ENCODE results near the gene CCDC120. TPM values are rescaled to one million over a fixed set of nuclear protein-coding genes. Genes with fewer than 3 reads are reported as not detected.
A peak's percentile ranks its signal among the peaks of the same experiment; 100 is the strongest.

Gene CCDC120
- total RNA-seq, 4 donors from 2014 or later = 1.2 to 5.1 (median 2.9) TPM

- 91% methylated on average over 4 of the region's 4 CpGs for whole genome bisulfite sequencing
- no peak overlapping the region for H3K4me3 ChIP-seq
- H3K27ac ChIP-seq (replicated peaks in 1 of 4) = peak overlapping the region in 2 of 4 donors; percentile 68
- peaks cover 0 to 22% (median 17%) of the 10 kb centered on the region in 4 donors for H3K36me3 ChIP-seq
- H3K9me3 ChIP-seq = no peaks in the 10 kb centered on the region
- TF ChIP-seq POLR2A (IDR thresholded peaks at IDR 0.05; ENCODE audit: low read depth) (no peak), EP300 (IDR thresholded peaks at IDR 0.05) (no peak), CTCF (IDR thresholded peaks at IDR 0.05) (no peak), POLR2AphosphoS5 (IDR thresholded peaks at IDR 0.05) (no peak)
- no peaks in the 10 kb centered on the region for H3K27me3 ChIP-seq
- intact Hi-C loops (cut with DNase I) = no loop called here
- peaks cover 16 to 24% (median 21%) of the 10 kb centered on the region in 4 donors for H3K4me1 ChIP-seq
- DNase-seq (ENCODE audit: extremely low spot score) = no peak
These were observed 12.2 kb downstream of the CCDC120 start for GRCh38 chrX:49070988-49071387.

GRCh38 chrX:49071877-49072711 is 13.3 kb downstream of the CCDC120 start:
- intact Hi-C loops (cut with DNase I) = no loop called here
- no peak for DNase-seq (ENCODE audit: extremely low spot score)

GRCh38 chrX:49072712-49073095 is 13.9 kb downstream of the CCDC120 start:
- H3K4me3 ChIP-seq = peak overlapping the region; percentile 55 to 62 (median 60)
- no peak for DNase-seq (ENCODE audit: extremely low spot score)
- WGBS = 57% methylated on average over 10 of the region's 10 CpGs
- H3K27me3 ChIP-seq = no peaks in the 10 kb centered on the region
- intact Hi-C loops (cut with DNase I) = no loop called here
- TF ChIP-seq POLR2AphosphoS5 (IDR thresholded peaks at IDR 0.05) (no peak), EP300 (IDR thresholded peaks at IDR 0.05) (no peak), CTCF (IDR thresholded peaks at IDR 0.05) (no peak), POLR2A (IDR thresholded peaks at IDR 0.05; ENCODE audit: low read depth) (no peak)
- H3K9me3 ChIP-seq = no peaks in the 10 kb centered on the region
- H3K4me1 ChIP-seq = peaks cover 16 to 25% (median 21%) of the 10 kb centered on the region in 4 donors
- peaks cover 4 to 30% (median 27%) of the 10 kb centered on the region in 4 donors for H3K36me3 ChIP-seq
- peak overlapping the region; percentile 68 to 84 (median 68) for H3K27ac ChIP-seq (replicated peaks in 1 of 4)

More at GRCh38 chrX:49071877-49072711, 13.3 kb downstream of the CCDC120 start:
- Histone ChIP-seq H3K4me1 (peaks cover 16 to 24% (median 21%) of the 10 kb centered on the region in 4 donors), H3K36me3 (peaks cover 0 to 30% (median 27%) of the 10 kb centered on the region in 4 donors), H3K4me3 (peak overlapping the region; percentile 55 to 62 (median 60)), H3K9me3 (no peaks in the 10 kb centered on the region), H3K27me3 (no peaks in the 10 kb centered on the region), H3K27ac (replicated peaks in 1 of 4) (peak overlapping the region; percentile 68 to 84 (median 68))
- no peak for TF ChIP-seq POLR2A (IDR thresholded peaks at IDR 0.05; ENCODE audit: low read depth)
- TF ChIP-seq POLR2AphosphoS5 (IDR thresholded peaks at IDR 0.05) = peak; percentile 27 to 59
- 50% methylated on average over 33 of the region's 63 CpGs for WGBS

- H3K4me3 ChIP-seq = peak within 1 kb of the TSS; percentile 55 to 62 (median 60)
- no peaks in the 10 kb centered on the region for H3K9me3 ChIP-seq
- TF ChIP-seq POLR2A (IDR thresholded peaks at IDR 0.05; ENCODE audit: low read depth) (no peak), POLR2AphosphoS5 (IDR thresholded peaks at IDR 0.05) (peak; percentile 92), CTCF (IDR thresholded peaks at IDR 0.05) (peak in 1 of 3 experiments; percentile 18), EP300 (IDR thresholded peaks at IDR 0.05) (no peak)
- DNase-seq (ENCODE audit: extremely low spot score) = peak; percentile 96
- H3K27ac ChIP-seq (replicated peaks in 1 of 4) = peak within 1 kb of the TSS; percentile 68 to 84 (median 80)
- intact Hi-C loops (cut with DNase I) = no loop called here
- no peaks in the 10 kb centered on the region for H3K27me3 ChIP-seq
- 44% methylated on average over 45 of the region's 61 CpGs for WGBS
- H3K4me1 ChIP-seq = peaks cover 16 to 37% (median 28%) of the 10 kb centered on the region in 4 donors
- H3K36me3 ChIP-seq = peaks cover 6 to 31% (median 29%) of the 10 kb centered on the region in 4 donors
These were observed 15.1 kb downstream of the CCDC120 start, which contains the start of gene PRAF2 for GRCh38 chrX:49073601-49074575. TSS of gene PRAF2 (minus strand) at chrX:49074002. CDS start at chrX:49073987, 15 bp downstream.
